HUDEP-2 (cell line): ENCODE data around the gene COMT.
"Not testable (repeated sequence)": the region's sequence is repeated elsewhere in the genome, so short reads cannot be mapped to it uniquely, and the experiment has no call there.

ENCODE experiments used
- DNase-seq, 76 experiments: peaks; one replicate each; lab custom pipeline; 2025; ENCODE audit not compliant: unreplicated experiment in 76 of 76; lab: John Stamatoyannopoulos, UW

The COMT gene

GRCh38 chr22:19907902-19908301 lies 33.7 kb upstream of the COMT start:
- not testable (repeated sequence) for DNase-seq

- peak in 64 of 76 experiments; percentile 9 to 82 (median 61) for DNase-seq
These were observed 32.0 kb upstream of the COMT start for GRCh38 chr22:19909350-19910179.

- DNase-seq = no peak
These were observed 31.3 kb upstream of the COMT start for GRCh38 chr22:19910180-19910744.

- DNase-seq = no peak
These were observed 29.9 kb upstream of the COMT start for GRCh38 chr22:19911540-19912270.

GRCh38 chr22:19912271-19912999 lies 29.1 kb upstream of the COMT start:
- no peak for DNase-seq

- no peak for DNase-seq
These were observed 28.1 kb upstream of the COMT start for GRCh38 chr22:19913337-19913936.

- no peak for DNase-seq
These were observed 27.2 kb upstream of the COMT start for GRCh38 chr22:19914201-19914943.

- DNase-seq = no peak
These were observed 26.2 kb upstream of the COMT start for GRCh38 chr22:19915287-19915954.

- DNase-seq = no peak
These were observed 25.6 kb upstream of the COMT start for GRCh38 chr22:19916006-19916405.

- no peak for DNase-seq
These were observed 24.6 kb upstream of the COMT start for GRCh38 chr22:19916941-19917340.

GRCh38 chr22:19917389-19918138 lies 24.0 kb upstream of the COMT start:
- no peak for DNase-seq

GRCh38 chr22:19918332-19919106 lies 23.1 kb upstream of the COMT start:
- DNase-seq = peak in 18 of 76 experiments; percentile 5 to 33 (median 17)

GRCh38 chr22:19919701-19920363 lies 21.7 kb upstream of the COMT start:
- DNase-seq = no peak

GRCh38 chr22:19921544-19922081 lies 20.0 kb upstream of the COMT start:
- DNase-seq = no peak

GRCh38 chr22:19923914-19924513 lies 17.6 kb upstream of the COMT start:
- DNase-seq = no peak

GRCh38 chr22:19926028-19926427 lies 15.5 kb upstream of the COMT start:
- DNase-seq = not testable (repeated sequence)

GRCh38 chr22:19927696-19928095 lies 13.9 kb upstream of the COMT start:
- DNase-seq = no peak
